LHCN-M2 (cell line): ENCODE data around the gene PRKAR2A. TPM values are rescaled to one million over a fixed set of nuclear protein-coding genes. Genes with fewer than 3 reads are reported as not detected.

ENCODE experiments used
- DNase-seq: peaks from one replicate; pipeline ENCODE4 v3.0.0-alpha.2; 2012; ENCODE audit warnings: low read depth
- polyA plus RNA-seq: library from polyadenylated mRNA; unstranded; fragments of >200 nt; gene quantifications from one replicate; pipeline ENCODE4 v1.2.1, GENCODE V29; 2012; ENCODE audit warnings: missing spikeins
- total RNA-seq: library from RNA; depleted of rRNA; stranded (reverse); fragments of >200 nt; gene quantifications from 2 replicates; pipeline ENCODE4 v1.2.3, GENCODE V29; 2014; rRNA removed

PRKAR2A gene
- total RNA-seq, result 41.3 and 48.3 TPM in 2 replicates
- 22.0 TPM for polyA plus RNA-seq

- DNase-seq, result peak; percentile 83
Measured at GRCh38 chr3:48847504-48848423, at the start of gene PRKAR2A. PRKAR2A (minus strand) TSS chr3:48847874; CDS start chr3:48847596, 278 bp downstream.

DNA sequence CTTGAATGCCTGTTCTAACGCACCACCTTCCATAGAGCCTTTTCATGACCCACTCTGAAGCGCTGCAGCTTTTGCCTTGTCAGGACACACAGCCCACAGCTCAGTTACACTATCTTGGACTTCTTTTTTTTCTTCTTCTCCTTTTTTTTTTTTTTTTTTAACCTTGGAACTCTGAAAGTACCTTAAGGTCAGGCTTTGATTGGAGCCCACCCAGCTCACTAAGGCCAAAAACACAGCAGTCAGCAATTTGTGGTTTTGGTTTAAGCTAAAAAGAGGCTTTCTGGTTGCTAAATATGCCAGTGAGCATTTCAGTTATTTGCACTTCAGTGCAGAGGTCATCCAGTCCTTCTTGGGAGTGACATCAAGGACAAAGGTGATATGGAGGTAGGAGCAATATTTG lies 49.3 kb upstream of the PRKAR2A start:
- no peak for DNase-seq

- DNase-seq, result no peak
Measured at GRCh38 chr3:48894516-48894915, 46.8 kb upstream of the PRKAR2A start.

GRCh38 chr3:48891606-48892005 lies 43.9 kb upstream of the PRKAR2A start:
- peak; percentile 64 for DNase-seq

DNA sequence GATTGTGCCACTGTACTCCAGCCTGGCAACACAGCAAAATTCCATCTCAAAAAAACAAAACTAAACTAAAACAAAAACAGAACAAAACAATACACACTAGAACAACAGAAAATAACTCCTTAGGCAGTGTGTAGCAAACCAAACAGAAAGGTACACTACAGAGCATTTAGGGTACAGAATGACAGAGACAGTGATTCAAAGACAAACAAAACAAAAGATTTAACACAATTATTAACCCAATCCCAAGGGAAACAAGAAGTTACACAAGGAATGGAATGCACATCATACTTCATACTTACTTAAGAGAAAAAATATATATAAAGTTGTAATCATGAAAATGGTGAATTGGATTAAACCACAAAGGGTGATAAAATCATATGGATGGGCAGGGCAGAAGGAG lies 38.1 kb upstream of the PRKAR2A start:
- DNase-seq, result peak; percentile 18

GRCh38 chr3:48881652-48882114 lies 34.0 kb upstream of the PRKAR2A start:
- DNase-seq, result no peak

- no peak for DNase-seq
Measured at GRCh38 chr3:48881006-48881405, 33.3 kb upstream of the PRKAR2A start.

- no peak for DNase-seq
Measured at GRCh38 chr3:48879994-48880377, 32.3 kb upstream of the PRKAR2A start.

DNA sequence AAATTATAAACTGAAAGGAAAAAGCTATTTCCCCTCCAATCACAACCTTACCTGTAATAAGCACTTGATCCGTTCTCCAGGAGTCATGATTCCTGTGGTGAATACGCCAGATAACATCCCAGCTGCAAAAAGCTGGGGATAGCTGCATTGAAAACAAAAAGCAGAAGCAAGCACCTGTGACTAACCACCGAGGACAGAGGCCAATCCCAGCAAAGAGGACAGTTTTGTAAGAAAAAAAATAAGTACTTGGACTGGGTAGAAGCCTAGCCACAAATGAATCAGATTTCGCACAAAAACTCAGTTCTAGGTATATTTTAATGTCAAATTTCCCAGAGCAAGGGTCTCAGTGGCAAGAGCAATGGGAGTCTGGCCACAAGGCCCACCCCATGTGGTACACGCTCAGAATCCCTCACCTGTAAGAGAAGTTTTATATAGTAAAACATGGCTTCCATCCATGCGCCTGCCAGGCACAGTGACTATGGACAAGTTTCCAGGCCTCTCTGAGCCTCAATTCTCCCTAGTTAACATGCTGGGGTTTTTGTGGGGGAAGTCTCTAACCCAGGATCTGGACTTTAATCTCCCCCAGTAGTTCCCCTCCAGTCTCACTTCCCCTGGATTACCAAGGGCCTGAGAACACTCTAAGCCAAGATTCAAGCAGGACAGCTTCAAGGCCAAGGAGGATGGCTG lies 31.8 kb upstream of the PRKAR2A start:
- no peak for DNase-seq

- DNase-seq, result peak; percentile 22
Measured at GRCh38 chr3:48877671-48878070, 30.0 kb upstream of the PRKAR2A start.

DNA sequence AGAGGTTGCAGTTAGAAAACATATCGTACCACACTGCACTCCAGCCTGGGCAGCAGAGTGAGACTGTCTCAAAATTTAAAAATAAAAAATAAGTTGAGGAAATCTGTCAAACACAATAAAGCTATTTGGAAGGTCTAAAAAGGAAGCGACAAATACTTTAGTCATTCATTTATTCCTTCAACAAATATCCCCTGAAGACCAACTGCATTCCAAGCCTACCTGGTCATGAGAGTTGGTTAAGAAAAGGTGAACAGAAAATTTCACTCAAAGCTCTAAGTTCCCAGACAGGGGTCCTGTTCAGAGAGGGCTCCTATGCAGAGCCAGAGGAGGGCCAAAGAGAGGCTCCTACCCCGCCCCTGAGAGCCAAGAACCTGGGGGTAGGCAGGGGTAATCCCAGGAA lies 15.4 kb upstream of the PRKAR2A start:
- no peak for DNase-seq

GRCh38 chr3:48859206-48859605 lies 11.5 kb upstream of the PRKAR2A start:
- no peak for DNase-seq

DNA sequence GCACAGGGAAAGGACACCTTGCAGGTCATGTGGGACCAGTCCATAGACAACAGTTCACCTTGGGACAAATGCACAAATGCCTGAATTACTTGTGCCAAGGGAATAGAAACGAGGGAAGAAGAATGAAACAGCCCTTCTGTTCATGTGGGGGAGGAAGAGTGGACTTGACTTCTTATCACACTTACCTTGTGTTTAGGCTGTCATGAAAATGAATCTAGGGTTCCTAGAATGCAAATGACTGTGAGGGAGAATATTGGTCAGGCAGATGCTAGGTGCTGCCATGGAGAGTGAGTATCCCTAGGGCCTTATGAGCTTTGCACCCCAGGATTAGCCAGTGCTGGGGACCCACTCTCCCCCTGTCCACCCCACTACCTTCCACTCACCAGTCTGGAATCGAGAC lies 11.0 kb upstream of the PRKAR2A start:
- DNase-seq, result no peak

DNA sequence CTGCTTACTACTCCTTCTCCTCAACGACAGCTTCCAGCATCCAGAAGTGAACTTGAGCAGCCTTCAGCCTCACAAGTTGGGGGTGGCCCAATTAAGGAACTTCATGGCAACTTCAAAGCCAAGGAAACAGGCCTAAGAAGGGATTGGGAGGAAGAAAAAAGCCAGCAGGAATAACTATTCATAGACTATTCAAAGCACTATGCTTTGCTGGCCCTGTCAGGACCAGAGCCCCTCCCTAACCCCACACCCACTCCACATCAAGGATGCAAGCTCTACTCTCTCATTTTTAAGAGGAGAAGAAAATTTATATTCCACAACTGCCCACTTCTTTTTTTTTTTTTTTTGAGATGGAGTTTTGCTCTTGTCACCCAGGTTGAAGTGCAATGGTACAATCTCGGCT lies 10.0 kb upstream of the PRKAR2A start:
- no peak for DNase-seq

GRCh38 chr3:48856469-48856868 lies 8.8 kb upstream of the PRKAR2A start:
- DNase-seq, result no peak

DNA sequence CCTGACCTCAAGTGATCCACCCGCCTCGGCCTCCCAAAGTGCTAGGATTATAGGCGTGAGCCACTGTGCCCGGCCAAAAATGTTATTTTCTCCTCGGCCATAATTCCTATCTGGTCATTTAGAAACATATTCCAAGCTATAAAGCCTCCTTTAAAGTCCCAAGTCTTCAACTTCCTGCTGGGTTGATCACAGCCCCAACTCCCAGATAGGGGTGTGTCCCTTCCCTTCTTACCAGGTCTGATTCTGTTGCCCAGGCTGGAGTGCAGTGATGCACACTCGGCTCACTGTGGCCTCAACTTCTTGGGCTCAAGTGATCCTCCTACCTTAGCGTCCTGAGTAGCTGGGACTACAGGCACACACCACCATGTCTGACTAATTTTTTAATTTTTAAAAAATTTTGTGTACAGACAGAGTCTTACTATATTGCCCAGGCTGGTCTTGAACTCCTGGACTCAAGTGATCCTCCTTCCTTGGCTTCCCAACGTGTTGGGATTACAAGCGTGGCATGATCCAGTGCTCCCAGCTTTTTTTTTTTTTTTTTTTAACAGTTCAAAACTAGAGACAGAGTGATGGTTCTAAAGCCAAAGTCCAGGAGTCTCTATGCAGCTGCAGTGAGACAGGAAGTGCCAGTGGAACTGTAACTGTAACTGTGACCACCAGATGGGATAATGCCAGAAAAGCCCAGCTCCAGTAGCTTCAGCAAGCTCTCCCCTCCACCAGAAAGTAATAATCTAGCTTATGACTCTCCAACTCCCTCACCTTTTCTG lies 8.2 kb upstream of the PRKAR2A start:
- no peak for DNase-seq

- no peak for DNase-seq
Measured at GRCh38 chr3:48852151-48852550, 4.5 kb upstream of the PRKAR2A start.

DNA sequence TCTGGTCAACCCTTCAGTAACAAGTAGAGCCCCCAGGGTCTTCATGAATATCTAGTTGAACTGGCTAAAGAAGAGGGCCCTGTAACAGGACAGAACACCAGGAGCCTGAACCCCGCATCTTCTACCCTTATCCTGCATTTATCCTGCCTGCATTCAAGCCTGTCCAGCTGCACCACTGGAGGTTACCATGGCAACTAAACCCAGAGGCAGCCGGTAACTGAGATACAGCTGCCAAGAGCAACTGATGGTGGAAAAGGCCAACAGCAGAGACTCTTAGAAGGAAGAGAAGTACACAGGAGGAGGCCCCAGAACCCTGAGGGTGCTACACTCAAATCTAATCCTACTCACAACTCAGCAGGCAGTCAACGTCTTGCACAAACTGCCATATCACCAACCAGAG lies 3.7 kb upstream of the PRKAR2A start:
- peak; percentile 64 for DNase-seq

GRCh38 chr3:48848816-48849515 lies 1.3 kb upstream of the PRKAR2A start:
- no peak for DNase-seq

DNA sequence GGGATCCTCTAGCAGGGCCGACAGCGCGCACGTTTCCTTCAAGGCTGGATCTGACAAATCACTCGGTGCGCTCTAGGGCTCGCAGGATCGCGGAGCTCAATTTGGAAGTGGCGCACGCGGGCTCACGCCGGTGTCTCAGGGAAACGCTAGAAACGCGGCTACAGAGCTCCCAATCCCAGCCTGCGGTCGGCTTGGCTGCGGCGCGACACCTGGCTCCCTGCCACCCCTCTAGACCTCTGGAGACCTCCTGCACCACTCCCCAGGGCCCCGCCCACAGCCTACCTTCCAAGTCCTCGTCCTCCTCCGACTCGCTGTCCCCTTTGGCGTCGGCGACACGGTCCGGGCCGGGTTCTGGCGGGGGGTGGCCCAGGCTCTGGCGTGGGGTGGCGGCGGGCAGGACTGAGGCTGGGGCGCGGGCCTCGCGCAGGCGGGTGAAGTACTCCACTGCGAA lies 596 bp downstream of the PRKAR2A start:
- DNase-seq, result peak; percentile 71

DNA sequence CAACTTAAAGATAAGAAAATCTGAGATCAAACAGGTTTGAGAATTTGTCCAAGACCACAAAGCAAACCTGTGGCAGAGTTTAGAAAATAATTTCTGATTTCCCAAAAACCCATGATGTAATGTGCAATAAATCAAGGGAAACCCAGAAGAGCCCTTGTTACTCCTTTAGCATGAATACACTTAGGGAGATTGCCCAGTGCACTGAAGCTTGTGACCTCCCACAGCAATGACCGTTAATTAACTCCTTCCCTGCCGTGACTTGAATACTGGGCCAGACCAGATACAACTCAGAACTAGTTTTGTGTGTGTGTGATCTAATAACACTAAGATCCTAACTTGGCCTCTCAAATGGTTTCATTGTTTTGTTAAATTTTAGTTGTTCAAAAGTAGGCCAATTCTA lies 2.5 kb downstream of the PRKAR2A start:
- DNase-seq, result no peak
